ENCODE results near the gene RPL23. TPM values are rescaled to one million over a fixed set of nuclear protein-coding genes. Genes with fewer than 3 reads are reported as not detected.
A peak's percentile ranks its signal among the peaks of the same experiment; 100 is the strongest.

RPL23 gene
- total and polyA plus RNA-seq, 9 of the 15 experiments (the other 6 are each of a cell fraction or from before 2014, with no cell fraction given), result 1,745 to 3,667 (median 3,096) TPM

DNA sequence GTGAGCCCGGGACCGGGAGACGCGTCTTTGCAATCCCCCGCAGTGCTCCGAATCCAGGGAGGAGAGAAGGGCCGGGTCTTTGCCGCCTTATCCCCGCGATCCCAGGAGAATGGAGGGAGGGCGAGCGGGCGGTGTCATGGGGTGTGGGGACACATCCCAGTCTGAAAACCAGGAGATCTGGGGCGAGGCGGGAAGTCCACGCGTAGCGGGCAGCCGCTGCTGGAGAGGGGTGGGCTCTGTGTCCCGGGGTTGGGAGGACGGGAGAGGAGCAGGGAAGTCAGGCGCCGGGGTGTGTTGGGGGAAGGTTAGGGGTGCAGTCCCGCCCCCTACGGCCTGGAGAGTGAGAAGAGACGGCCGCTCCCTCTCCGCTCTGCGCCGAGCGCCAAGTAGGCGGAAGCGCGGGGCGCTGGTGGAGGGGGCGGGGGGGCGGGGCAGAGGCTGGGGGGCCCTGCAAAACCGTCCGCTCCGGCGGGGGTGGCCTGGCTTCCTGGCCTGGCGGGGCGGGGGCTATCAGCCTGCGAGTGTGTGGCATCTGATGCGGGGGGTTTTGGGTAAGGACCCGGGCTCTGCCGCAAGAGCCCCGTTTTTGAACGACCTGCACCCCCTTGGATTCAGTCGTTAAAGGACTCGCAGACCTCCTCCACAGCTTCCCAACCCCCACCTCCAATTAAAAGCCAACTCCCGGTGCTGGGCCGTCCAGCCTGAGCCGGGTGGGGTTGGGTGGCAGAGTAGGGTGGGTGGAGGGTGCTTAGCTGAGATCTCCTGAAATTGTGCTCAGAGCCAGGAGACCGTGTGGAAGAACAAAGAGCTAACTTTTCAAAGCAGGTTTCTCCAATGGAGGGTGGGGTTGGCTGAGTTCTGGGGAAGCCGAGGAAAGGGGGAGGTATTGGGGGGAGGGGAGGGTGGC, 17.0 kb upstream of the RPL23 start (continued):
- TF ChIP-seq, protein P1, sequence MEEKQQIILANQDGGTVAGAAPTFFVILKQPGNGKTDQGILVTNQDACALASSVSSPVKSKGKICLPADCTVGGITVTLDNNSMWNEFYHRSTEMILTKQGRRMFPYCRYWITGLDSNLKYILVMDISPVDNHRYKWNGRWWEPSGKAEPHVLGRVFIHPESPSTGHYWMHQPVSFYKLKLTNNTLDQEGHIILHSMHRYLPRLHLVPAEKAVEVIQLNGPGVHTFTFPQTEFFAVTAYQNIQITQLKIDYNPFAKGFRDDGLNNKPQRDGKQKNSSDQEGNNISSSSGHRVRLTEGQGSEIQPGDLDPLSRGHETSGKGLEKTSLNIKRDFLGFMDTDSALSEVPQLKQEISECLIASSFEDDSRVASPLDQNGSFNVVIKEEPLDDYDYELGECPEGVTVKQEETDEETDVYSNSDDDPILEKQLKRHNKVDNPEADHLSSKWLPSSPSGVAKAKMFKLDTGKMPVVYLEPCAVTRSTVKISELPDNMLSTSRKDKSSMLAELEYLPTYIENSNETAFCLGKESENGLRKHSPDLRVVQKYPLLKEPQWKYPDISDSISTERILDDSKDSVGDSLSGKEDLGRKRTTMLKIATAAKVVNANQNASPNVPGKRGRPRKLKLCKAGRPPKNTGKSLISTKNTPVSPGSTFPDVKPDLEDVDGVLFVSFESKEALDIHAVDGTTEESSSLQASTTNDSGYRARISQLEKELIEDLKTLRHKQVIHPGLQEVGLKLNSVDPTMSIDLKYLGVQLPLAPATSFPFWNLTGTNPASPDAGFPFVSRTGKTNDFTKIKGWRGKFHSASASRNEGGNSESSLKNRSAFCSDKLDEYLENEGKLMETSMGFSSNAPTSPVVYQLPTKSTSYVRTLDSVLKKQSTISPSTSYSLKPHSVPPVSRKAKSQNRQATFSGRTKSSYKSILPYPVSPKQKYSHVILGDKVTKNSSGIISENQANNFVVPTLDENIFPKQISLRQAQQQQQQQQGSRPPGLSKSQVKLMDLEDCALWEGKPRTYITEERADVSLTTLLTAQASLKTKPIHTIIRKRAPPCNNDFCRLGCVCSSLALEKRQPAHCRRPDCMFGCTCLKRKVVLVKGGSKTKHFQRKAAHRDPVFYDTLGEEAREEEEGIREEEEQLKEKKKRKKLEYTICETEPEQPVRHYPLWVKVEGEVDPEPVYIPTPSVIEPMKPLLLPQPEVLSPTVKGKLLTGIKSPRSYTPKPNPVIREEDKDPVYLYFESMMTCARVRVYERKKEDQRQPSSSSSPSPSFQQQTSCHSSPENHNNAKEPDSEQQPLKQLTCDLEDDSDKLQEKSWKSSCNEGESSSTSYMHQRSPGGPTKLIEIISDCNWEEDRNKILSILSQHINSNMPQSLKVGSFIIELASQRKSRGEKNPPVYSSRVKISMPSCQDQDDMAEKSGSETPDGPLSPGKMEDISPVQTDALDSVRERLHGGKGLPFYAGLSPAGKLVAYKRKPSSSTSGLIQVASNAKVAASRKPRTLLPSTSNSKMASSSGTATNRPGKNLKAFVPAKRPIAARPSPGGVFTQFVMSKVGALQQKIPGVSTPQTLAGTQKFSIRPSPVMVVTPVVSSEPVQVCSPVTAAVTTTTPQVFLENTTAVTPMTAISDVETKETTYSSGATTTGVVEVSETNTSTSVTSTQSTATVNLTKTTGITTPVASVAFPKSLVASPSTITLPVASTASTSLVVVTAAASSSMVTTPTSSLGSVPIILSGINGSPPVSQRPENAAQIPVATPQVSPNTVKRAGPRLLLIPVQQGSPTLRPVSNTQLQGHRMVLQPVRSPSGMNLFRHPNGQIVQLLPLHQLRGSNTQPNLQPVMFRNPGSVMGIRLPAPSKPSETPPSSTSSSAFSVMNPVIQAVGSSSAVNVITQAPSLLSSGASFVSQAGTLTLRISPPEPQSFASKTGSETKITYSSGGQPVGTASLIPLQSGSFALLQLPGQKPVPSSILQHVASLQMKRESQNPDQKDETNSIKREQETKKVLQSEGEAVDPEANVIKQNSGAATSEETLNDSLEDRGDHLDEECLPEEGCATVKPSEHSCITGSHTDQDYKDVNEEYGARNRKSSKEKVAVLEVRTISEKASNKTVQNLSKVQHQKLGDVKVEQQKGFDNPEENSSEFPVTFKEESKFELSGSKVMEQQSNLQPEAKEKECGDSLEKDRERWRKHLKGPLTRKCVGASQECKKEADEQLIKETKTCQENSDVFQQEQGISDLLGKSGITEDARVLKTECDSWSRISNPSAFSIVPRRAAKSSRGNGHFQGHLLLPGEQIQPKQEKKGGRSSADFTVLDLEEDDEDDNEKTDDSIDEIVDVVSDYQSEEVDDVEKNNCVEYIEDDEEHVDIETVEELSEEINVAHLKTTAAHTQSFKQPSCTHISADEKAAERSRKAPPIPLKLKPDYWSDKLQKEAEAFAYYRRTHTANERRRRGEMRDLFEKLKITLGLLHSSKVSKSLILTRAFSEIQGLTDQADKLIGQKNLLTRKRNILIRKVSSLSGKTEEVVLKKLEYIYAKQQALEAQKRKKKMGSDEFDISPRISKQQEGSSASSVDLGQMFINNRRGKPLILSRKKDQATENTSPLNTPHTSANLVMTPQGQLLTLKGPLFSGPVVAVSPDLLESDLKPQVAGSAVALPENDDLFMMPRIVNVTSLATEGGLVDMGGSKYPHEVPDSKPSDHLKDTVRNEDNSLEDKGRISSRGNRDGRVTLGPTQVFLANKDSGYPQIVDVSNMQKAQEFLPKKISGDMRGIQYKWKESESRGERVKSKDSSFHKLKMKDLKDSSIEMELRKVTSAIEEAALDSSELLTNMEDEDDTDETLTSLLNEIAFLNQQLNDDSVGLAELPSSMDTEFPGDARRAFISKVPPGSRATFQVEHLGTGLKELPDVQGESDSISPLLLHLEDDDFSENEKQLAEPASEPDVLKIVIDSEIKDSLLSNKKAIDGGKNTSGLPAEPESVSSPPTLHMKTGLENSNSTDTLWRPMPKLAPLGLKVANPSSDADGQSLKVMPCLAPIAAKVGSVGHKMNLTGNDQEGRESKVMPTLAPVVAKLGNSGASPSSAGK (IDR thresholded peaks at IDR 0.05), result no peak
- no peak for TF ChIP-seq MEF2D (tag; conservative IDR thresholded peaks at IDR 0.05; ENCODE audit: low read depth)
- TF ChIP-seq XRCC5 (IDR thresholded peaks at IDR 0.05; ENCODE audit: low read depth, low read length), result no peak
- no peak for TF ChIP-seq JUND (IDR thresholded peaks at IDR 0.05; ENCODE audit: borderline replicate concordance, low read depth, low read length)
- no peak for TF ChIP-seq JUND (tag; IDR thresholded peaks at IDR 0.05; ENCODE audit: borderline replicate concordance, low read depth, low read length)
- TF ChIP-seq, protein P2, sequence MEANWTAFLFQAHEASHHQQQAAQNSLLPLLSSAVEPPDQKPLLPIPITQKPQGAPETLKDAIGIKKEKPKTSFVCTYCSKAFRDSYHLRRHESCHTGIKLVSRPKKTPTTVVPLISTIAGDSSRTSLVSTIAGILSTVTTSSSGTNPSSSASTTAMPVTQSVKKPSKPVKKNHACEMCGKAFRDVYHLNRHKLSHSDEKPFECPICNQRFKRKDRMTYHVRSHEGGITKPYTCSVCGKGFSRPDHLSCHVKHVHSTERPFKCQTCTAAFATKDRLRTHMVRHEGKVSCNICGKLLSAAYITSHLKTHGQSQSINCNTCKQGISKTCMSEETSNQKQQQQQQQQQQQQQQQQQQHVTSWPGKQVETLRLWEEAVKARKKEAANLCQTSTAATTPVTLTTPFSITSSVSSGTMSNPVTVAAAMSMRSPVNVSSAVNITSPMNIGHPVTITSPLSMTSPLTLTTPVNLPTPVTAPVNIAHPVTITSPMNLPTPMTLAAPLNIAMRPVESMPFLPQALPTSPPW (CRISPR knock-in tag; IDR thresholded peaks at IDR 0.05), result peak; percentile 78
- no peak for TF ChIP-seq ZNF12 (CRISPR knock-in tag; IDR thresholded peaks at IDR 0.05)
- TF ChIP-seq, protein P3, sequence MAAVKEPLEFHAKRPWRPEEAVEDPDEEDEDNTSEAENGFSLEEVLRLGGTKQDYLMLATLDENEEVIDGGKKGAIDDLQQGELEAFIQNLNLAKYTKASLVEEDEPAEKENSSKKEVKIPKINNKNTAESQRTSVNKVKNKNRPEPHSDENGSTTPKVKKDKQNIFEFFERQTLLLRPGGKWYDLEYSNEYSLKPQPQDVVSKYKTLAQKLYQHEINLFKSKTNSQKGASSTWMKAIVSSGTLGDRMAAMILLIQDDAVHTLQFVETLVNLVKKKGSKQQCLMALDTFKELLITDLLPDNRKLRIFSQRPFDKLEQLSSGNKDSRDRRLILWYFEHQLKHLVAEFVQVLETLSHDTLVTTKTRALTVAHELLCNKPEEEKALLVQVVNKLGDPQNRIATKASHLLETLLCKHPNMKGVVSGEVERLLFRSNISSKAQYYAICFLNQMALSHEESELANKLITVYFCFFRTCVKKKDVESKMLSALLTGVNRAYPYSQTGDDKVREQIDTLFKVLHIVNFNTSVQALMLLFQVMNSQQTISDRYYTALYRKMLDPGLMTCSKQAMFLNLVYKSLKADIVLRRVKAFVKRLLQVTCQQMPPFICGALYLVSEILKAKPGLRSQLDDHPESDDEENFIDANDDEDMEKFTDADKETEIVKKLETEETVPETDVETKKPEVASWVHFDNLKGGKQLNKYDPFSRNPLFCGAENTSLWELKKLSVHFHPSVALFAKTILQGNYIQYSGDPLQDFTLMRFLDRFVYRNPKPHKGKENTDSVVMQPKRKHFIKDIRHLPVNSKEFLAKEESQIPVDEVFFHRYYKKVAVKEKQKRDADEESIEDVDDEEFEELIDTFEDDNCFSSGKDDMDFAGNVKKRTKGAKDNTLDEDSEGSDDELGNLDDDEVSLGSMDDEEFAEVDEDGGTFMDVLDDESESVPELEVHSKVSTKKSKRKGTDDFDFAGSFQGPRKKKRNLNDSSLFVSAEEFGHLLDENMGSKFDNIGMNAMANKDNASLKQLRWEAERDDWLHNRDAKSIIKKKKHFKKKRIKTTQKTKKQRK (IDR thresholded peaks at IDR 0.05; ENCODE audit: borderline replicate concordance, low read depth, low read length), result no peak
- TF ChIP-seq ZBTB17 (CRISPR knock-in tag; IDR thresholded peaks at IDR 0.05), result no peak
- no peak for TF ChIP-seq SREBF2 (CRISPR knock-in tag; IDR thresholded peaks at IDR 0.05)
